ENCODE results near the gene PAIP2B.

The PAIP2B gene

GRCh38 chr2:71154279-71154678, 72.6 kb downstream of the PAIP2B start:
- no peak overlapping the region for H3K4me3 ChIP-seq (ENCODE audit: low read length)
- no peak for DNase-seq (ENCODE audit: low read depth)
- TF ChIP-seq CTCF (conservative IDR thresholded peaks at IDR 0.05; ENCODE audit: low read length) = no peak

- DNase-seq (ENCODE audit: low read depth) = no peak
- H3K4me3 ChIP-seq (ENCODE audit: low read length) = no peak overlapping the region
- TF ChIP-seq CTCF (conservative IDR thresholded peaks at IDR 0.05; ENCODE audit: low read length) = no peak
These were observed 73.2 kb downstream of the PAIP2B start for GRCh38 chr2:71153585-71154224.

GRCh38 chr2:71151620-71152019, 75.3 kb downstream of the PAIP2B start:
- no peak overlapping the region for H3K4me3 ChIP-seq (ENCODE audit: low read length)
- no peak for DNase-seq (ENCODE audit: low read depth)
- TF ChIP-seq CTCF (conservative IDR thresholded peaks at IDR 0.05; ENCODE audit: low read length) = no peak

GRCh38 chr2:71150082-71150816, 76.7 kb downstream of the PAIP2B start:
- no peak overlapping the region for H3K4me3 ChIP-seq (ENCODE audit: low read length)
- no peak for DNase-seq (ENCODE audit: low read depth)
- TF ChIP-seq CTCF (conservative IDR thresholded peaks at IDR 0.05; ENCODE audit: low read length) = no peak

- DNase-seq (ENCODE audit: low read depth) = no peak
These were observed 78.3 kb downstream of the PAIP2B start for GRCh38 chr2:71148506-71149063.

GRCh38 chr2:71143782-71144181, 83.1 kb downstream of the PAIP2B start:
- DNase-seq (ENCODE audit: low read depth) = no peak
- no peak for TF ChIP-seq CTCF (conservative IDR thresholded peaks at IDR 0.05; ENCODE audit: low read length)
- no peak overlapping the region for H3K4me3 ChIP-seq (ENCODE audit: low read length)

More at GRCh38 chr2:71148506-71149063, 78.3 kb downstream of the PAIP2B start:
- no peak overlapping the region for H3K4me3 ChIP-seq (ENCODE audit: low read length)
- no peak for TF ChIP-seq CTCF (conservative IDR thresholded peaks at IDR 0.05; ENCODE audit: low read length)

- H3K4me3 ChIP-seq (ENCODE audit: low read length) = no peak overlapping the region
- DNase-seq (ENCODE audit: low read depth) = no peak
- TF ChIP-seq CTCF (conservative IDR thresholded peaks at IDR 0.05; ENCODE audit: low read length) = no peak
These were observed 90.7 kb downstream of the PAIP2B start for GRCh38 chr2:71136174-71136573.

Measured in AG10803 (cell line).